HG02884 (cell line): ENCODE measurements around the gene SCAF1.

Experiments
- ATAC-seq: cut with Tn5 transposase; IDR thresholded peaks from one replicate; pipeline ENCODE4 v1.9.1; 2021; ENCODE audit warnings: mild to moderate bottlenecking, moderate library complexity; ENCODE audit not compliant: unreplicated experiment

The SCAF1 gene

GRCh38 chr19:49664171-49665035 is 22.4 kb downstream of the SCAF1 start:
- ATAC-seq = no peak

GRCh38 chr19:49665036-49665350 is 23.0 kb downstream of the SCAF1 start:
- no peak for ATAC-seq

DNA sequence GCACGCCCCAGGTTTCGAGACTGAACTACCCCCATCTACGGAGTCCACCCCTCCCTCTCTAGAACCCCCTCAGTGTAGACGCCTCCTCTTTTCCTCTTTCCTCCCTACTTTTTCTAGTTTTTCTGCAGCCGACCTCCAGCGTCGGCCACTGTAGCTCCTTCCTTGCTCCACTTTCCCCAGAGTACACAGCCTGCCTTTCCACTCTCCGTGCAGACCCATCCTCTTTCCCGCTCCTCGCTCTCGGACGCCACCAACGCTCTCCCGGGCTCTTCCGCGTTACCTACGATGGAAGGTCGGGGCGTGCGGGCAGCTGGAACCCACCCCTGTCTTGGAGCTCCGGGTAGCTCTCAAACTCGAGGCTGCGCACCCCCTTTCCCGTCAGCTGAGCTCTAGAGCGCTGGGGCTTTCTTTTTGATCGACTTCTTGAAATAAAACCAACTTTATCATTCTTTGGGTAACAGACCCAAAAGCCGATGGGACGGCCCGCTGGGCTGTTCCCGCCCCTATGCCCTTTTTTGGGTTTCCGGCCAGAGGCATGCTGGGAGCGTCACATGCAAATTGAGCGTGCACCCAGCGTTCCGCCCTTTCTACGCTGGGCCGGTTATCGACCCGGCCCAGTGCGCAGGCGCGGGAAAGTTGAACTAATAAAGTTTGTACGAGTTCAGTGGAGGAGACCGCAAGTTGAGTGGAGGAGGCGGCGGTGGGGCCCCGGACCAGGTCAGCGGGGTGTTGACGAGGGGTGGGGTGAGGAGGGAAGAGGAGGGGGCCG is 23.5 kb downstream of the SCAF1 start, which contains the start of the genes BCL2L12 and IRF3:
TSS of gene BCL2L12 (plus strand) at position 583 of the 769 bp plus-strand sequence. CDS start 760 bp downstream, outside the sequence.
TSS of gene IRF3 (minus strand) at position 507 of the 769 bp plus-strand sequence. CDS start 1,019 bp downstream, outside the sequence.
- peak; percentile 72 for ATAC-seq

- no peak for ATAC-seq
These were observed 24.1 kb downstream of the SCAF1 start for GRCh38 chr19:49666120-49666444.

DNA sequence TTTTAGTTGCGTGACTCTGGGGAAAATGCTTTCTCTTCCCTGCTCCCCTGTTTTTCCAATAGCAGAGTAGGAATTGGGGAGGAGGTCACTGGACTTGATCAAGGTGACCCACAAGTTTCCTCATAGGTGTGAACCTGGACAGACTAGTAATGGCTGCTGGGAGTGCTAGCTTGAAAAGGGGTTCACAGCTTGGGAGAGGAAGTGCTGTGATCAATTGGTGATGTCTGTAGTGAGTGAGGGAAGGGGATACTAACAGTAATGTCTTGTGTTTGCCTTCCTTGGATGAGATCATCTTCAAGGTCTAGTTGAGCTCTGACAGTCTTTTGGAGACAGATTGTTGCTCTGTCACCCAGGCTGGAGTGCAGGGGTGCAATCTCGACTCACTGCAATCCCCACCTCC is 25.5 kb downstream of the SCAF1 start:
- no peak for ATAC-seq

GRCh38 chr19:49669516-49669915 is 27.5 kb downstream of the SCAF1 start:
- ATAC-seq = no peak

GRCh38 chr19:49672131-49672919 is 30.3 kb downstream of the SCAF1 start:
- ATAC-seq = no peak

DNA sequence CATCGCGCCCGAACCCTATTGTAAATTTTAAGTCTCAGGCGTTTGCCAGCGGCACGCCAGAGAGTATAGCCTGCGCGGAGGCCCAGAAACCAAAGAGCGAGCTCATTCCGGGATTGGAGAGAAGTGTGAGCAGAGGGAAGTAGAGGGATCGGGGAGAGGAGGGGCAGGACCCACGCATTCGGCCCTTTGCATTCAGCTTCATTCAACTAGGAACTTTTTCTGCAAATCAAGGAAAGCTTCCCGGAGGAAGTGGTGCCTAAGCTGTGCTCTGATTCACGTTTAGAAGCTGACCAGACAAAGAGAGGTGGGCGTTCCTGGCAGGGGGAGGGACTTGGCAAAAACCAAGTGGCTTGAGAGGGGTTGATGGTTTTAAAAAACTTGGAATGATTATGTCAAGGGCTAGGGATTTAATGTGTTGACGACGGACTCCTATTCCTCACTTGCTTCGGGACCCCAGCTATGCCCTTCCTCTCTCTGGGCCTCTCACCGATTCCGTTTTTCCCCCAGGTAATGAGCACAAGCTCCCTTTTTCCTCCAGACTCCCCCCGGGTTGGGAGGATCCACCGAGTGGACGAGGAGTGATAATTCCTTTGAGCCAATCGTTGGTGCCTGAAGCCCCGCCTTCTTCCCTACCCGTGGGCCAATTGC is 34.3 kb downstream of the SCAF1 start:
- no peak for ATAC-seq

DNA sequence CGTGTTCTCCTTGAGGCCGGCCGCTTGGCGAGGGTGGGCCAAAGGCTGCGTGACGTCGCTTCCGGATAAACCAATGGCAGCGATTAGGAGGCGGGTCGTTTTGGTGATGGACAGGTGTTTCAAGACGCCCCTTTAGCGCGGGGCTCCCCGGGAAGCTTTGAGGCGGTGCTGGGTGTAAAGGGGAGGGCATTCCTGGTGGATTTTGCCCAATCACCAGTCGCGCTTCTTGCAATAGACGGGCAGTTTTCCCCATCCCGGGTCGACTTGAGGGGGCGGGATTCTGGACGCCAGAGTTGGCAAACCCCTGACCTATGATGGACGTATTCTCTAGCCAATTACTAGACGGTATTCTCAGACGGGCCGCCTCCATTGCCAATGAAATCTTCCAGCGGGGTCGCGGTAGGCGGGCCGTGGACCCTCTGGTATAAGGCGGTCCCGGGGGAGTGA is 34.8 kb downstream of the SCAF1 start:
- peak; percentile 56 for ATAC-seq

- no peak for ATAC-seq
These were observed 35.4 kb downstream of the SCAF1 start, which contains the start of gene PRMT1 for GRCh38 chr19:49677231-49677900. TSS of gene PRMT1 (plus strand) at chr19:49677271. CDS start at chr19:49677281, 10 bp downstream.

GRCh38 chr19:49677901-49678674 is 36.1 kb downstream of the SCAF1 start:
- no peak for ATAC-seq

- ATAC-seq = no peak
These were observed 37.2 kb downstream of the SCAF1 start for GRCh38 chr19:49678985-49679770.

DNA sequence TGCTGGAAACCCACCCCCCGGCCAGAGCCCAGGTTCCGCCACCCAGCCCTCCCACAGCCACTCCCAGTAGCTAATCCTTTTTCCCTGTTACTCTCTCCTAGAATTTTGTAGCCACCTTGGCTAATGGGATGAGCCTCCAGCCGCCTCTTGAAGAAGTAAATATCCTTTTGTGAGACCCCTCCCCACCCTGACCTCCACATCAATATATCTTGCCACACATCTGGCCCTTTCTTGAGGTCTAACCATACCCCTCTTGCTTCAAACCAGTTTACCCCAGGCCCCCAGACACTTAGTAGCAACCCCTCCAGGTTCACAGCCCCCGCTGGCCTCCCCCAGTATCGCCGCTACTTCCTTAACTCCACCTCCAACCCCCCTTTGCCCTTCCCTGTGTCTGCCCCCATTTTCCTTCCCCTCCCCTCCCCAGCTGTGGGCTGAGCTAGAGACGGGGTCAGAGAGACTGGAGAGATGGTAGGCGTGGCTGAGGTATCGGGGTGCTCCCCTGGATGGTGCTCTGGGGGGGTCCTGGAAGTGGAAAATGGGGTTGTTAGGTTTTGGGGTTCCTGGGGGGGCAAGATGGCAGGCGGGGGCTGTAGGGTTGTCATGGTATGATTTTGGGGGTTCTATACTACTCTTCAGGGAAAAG is 37.9 kb downstream of the SCAF1 start:
- no peak for ATAC-seq

GRCh38 chr19:49680421-49681351 is 38.7 kb downstream of the SCAF1 start:
- no peak for ATAC-seq

DNA sequence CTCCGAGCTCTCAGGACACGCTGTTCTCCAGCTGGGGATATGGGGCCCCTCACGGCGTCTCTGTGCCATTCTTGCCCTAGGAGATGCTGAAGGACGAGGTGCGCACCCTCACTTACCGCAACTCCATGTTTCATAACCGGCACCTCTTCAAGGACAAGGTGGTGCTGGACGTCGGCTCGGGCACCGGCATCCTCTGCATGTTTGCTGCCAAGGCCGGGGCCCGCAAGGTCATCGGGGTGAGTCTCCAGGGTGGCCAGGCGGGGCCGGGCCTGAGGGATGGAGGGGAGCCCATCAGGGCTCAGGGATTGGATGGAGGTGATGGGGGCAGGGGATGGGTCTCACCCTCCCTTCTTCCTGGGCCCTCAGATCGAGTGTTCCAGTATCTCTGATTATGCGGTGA is 39.8 kb downstream of the SCAF1 start:
- no peak for ATAC-seq

DNA sequence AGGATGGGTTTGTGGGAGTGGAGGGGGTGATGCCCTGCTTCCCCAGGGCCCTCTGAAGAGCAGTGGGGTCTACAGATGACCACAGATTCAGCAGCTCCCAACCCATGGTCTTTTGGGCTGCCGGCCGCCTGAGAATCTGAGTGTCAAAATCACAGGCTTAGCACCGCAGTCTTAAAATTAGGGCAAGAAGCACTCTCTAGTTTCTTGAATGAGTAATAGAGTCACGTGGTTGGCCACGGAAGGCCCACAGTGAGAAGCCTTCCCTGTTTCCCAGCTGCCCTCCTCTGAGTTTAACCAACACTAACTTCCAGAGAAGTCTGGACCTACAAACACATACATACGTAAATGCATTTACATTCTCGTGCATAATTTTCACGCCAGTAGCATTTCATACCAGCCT is 40.3 kb downstream of the SCAF1 start:
- ATAC-seq = no peak

DNA sequence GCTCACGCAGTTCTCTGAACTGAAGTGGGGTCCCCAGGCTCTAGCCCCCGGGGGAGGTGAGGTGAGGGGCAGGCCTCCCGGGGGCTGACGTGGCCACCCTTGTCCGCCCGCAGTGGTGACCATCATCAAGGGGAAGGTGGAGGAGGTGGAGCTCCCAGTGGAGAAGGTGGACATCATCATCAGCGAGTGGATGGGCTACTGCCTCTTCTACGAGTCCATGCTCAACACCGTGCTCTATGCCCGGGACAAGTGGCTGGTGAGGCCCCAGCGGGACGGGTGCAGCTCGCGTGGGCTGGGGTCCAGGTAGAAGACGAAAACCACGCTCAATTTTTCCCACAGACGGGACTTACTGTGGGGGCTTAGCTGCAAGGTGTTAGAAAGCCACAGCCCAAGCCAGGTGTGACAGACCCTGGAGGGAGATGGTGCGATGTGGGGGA is 41.8 kb downstream of the SCAF1 start:
- no peak for ATAC-seq
